ENCODE results near the gene CD80.
A peak's percentile ranks its signal among the peaks of the same experiment; 100 is the strongest.

- TF ChIP-seq MYC (IDR thresholded peaks at IDR 0.05; ENCODE audit: insufficient read depth, insufficient read length, insufficient replicate concordance, low read length, severe bottlenecking) (no peak), CREB1 (IDR thresholded peaks at IDR 0.05; ENCODE audit: low read depth) (no peak), CTCF (IDR thresholded peaks at IDR 0.05 in 2 of 3, conservative IDR thresholded peaks at IDR 0.05 in 1 of 3; ENCODE audit: control insufficient read depth in 2 of 3, extremely low read depth in 1 of 3, insufficient read depth in 1 of 3, low read depth in 3 of 3, low read length in 3 of 3) (no peak), POLR2AphosphoS5 (IDR thresholded peaks at IDR 0.05; ENCODE audit: low read length) (no peak), POLR2A (IDR thresholded peaks at IDR 0.05; ENCODE audit: low read depth, low read length) (peak; percentile 70; the same call in 1 of the 2 replicates), RAD21 (IDR thresholded peaks at IDR 0.05; ENCODE audit: insufficient read depth, low read depth, low read length) (no peak), ZBTB4 (CRISPR knock-in tag; IDR thresholded peaks at IDR 0.05) (no peak), SPI1 (IDR thresholded peaks at IDR 0.05; ENCODE audit: borderline replicate concordance, insufficient read depth, low read depth, low read length) (no peak), ZBTB11 (CRISPR knock-in tag; IDR thresholded peaks at IDR 0.05) (no peak), RUNX3 (IDR thresholded peaks at IDR 0.05; ENCODE audit: low read length) (no peak), ESRRA (IDR thresholded peaks at IDR 0.05; ENCODE audit: low read length) (no peak)
- TF ChIP-seq, protein P1, sequence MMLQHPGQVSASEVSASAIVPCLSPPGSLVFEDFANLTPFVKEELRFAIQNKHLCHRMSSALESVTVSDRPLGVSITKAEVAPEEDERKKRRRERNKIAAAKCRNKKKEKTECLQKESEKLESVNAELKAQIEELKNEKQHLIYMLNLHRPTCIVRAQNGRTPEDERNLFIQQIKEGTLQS (IDR thresholded peaks at IDR 0.05; ENCODE audit: borderline replicate concordance, extremely low read depth, low read depth, low read length): no peak
- TF ChIP-seq, protein P2, sequence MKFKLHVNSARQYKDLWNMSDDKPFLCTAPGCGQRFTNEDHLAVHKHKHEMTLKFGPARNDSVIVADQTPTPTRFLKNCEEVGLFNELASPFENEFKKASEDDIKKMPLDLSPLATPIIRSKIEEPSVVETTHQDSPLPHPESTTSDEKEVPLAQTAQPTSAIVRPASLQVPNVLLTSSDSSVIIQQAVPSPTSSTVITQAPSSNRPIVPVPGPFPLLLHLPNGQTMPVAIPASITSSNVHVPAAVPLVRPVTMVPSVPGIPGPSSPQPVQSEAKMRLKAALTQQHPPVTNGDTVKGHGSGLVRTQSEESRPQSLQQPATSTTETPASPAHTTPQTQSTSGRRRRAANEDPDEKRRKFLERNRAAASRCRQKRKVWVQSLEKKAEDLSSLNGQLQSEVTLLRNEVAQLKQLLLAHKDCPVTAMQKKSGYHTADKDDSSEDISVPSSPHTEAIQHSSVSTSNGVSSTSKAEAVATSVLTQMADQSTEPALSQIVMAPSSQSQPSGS (IDR thresholded peaks at IDR 0.05; ENCODE audit: low read length): no peak
Measured at GRCh38 chr3:119551598-119551997, 7.8 kb downstream of the CD80 start.
